ENCODE results near the gene MAZ. TPM values are rescaled to one million over a fixed set of nuclear protein-coding genes. Genes with fewer than 3 reads are reported as not detected.
"Not testable (repeated sequence)": the region's sequence is repeated elsewhere in the genome, so short reads cannot be mapped to it uniquely, and the experiment has no call there.

The MAZ gene
- total RNA-seq, 1 donor from 2014 or later: 146 TPM

DNA sequence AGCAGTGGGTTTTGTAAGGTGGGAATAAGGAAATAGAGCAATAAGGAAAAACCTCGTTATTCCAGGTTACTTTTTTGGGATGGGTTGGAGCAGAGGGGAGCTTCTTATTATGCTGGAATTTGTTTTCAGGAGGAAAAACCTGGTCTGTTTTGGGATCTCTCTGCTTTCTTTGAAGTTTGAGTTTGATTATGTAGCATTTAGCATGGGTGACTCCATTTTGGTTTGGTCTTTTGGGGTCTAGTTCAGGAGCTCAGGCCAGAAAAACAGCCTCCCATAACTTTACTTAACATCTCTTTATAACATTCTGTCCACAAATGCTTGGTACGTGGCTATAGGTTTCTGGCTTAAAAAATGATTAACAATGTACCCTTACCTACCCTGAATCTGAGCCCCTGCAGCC is 36.8 kb upstream of the MAZ start:
- H3K27me3 ChIP-seq: no peaks in the 10 kb centered on the region
- no peak overlapping the region for H3K4me3 ChIP-seq
- H3K4me1 ChIP-seq: no peaks in the 10 kb centered on the region
- no peaks in the 10 kb centered on the region for H3K36me3 ChIP-seq
- DNase-seq (ENCODE audit: low spot score in 2 of 2): no peak
- TF ChIP-seq, protein P1, sequence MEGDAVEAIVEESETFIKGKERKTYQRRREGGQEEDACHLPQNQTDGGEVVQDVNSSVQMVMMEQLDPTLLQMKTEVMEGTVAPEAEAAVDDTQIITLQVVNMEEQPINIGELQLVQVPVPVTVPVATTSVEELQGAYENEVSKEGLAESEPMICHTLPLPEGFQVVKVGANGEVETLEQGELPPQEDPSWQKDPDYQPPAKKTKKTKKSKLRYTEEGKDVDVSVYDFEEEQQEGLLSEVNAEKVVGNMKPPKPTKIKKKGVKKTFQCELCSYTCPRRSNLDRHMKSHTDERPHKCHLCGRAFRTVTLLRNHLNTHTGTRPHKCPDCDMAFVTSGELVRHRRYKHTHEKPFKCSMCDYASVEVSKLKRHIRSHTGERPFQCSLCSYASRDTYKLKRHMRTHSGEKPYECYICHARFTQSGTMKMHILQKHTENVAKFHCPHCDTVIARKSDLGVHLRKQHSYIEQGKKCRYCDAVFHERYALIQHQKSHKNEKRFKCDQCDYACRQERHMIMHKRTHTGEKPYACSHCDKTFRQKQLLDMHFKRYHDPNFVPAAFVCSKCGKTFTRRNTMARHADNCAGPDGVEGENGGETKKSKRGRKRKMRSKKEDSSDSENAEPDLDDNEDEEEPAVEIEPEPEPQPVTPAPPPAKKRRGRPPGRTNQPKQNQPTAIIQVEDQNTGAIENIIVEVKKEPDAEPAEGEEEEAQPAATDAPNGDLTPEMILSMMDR (IDR thresholded peaks at IDR 0.05): no peak
- intact Hi-C loops (cut with DNase I): no loop called here
- H3K27ac ChIP-seq: no peak overlapping the region
- no peaks in the 10 kb centered on the region for H3K9me3 ChIP-seq

DNA sequence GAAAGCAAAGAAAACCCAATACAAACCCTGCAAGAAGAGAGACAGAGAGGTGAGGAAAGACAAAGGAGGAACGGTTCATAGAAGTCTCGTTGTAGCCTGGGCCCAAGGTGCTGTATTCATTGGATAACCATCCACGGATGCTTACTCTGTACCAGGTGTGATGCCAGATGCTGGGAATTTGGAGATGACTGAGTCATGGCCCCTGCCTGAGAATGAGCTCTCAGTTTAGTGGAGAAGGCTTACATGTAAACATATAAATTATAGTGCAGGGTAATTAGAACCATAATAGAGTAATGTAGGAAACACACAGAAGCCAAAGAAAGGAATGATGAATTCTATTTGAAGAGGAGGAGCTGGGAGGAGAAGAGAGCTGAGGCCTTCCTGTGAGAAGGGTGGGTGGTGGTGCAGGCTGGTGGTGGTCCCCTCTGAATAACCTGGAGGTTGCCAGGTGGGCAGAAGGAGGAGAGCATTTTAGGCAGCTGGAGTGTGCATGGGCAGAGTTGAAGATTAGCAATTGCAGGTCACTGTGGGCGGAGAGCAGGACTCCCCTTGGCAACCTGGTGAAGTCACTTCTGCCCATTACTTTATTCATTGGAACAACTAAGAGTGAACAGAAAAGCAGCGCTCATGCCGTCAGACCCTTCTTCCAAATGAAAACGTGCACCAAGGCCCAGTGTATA is 35.9 kb upstream of the MAZ start:
- H3K27me3 ChIP-seq: no peaks in the 10 kb centered on the region
- H3K9me3 ChIP-seq: no peaks in the 10 kb centered on the region
- no peaks in the 10 kb centered on the region for H3K36me3 ChIP-seq
- no peak overlapping the region for H3K4me3 ChIP-seq
- DNase-seq (ENCODE audit: low spot score in 2 of 2): no peak
- no peak overlapping the region for H3K27ac ChIP-seq
- TF ChIP-seq, protein P1 (IDR thresholded peaks at IDR 0.05): no peak
- H3K4me1 ChIP-seq: no peaks in the 10 kb centered on the region
- intact Hi-C loops (cut with DNase I): no loop called here

DNA sequence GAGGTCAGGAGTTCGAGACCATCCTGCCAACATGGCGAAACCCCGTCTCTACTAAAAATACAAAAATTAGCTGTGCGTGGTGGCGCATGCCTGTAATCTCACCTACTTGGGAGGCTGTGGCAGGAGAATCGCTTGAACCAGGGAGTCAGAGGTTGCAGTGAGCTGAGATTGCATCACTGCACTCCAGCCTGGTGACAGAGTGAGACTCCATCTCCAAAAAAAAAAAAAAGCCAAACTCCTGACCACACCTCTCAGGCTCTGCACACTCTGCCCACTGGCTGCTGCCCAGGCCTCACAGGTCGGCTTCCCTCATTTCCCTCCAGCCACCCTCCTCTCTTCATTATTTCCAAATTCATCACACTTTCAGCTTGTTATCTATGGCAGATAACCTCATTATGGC is 34.0 kb upstream of the MAZ start:
- intact Hi-C loops (cut with DNase I); H3K9me3 ChIP-seq: not testable (repeated sequence)

DNA sequence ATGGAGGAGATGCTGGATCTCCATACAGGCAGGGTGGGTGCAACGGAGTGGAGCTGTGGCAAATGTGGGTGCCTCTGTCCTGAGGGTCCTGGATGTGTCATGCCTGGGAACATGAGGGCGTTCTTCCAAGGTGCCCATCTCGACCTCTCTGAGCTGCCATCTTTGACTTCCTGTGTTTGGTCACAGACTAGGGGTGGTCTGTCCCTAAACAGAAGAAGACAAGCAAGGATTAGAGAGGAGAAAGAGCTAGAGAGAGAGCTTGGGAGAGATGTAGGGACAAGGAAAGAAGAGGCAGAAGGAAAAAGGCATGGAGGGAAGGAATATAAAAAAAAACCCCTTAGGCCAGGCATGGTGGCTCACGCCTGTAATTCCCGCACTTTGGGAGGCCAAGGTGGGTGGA is 31.6 kb upstream of the MAZ start:
- TF ChIP-seq, protein P1 (IDR thresholded peaks at IDR 0.05): no peak
- intact Hi-C loops (cut with DNase I): no loop called here
- no peaks in the 10 kb centered on the region for H3K4me1 ChIP-seq
- H3K4me3 ChIP-seq: no peak overlapping the region
- H3K36me3 ChIP-seq: no peaks in the 10 kb centered on the region
- no peaks in the 10 kb centered on the region for H3K27me3 ChIP-seq
- H3K27ac ChIP-seq: no peak overlapping the region
- H3K9me3 ChIP-seq: no peaks in the 10 kb centered on the region
- DNase-seq (ENCODE audit: low spot score in 2 of 2): no peak

More for the DNA sequence above, 34.0 kb upstream of the MAZ start:
- H3K36me3 ChIP-seq; DNase-seq (ENCODE audit: low spot score in 2 of 2); H3K4me1 ChIP-seq; H3K27ac ChIP-seq; H3K27me3 ChIP-seq; H3K4me3 ChIP-seq: not testable (repeated sequence)

DNA sequence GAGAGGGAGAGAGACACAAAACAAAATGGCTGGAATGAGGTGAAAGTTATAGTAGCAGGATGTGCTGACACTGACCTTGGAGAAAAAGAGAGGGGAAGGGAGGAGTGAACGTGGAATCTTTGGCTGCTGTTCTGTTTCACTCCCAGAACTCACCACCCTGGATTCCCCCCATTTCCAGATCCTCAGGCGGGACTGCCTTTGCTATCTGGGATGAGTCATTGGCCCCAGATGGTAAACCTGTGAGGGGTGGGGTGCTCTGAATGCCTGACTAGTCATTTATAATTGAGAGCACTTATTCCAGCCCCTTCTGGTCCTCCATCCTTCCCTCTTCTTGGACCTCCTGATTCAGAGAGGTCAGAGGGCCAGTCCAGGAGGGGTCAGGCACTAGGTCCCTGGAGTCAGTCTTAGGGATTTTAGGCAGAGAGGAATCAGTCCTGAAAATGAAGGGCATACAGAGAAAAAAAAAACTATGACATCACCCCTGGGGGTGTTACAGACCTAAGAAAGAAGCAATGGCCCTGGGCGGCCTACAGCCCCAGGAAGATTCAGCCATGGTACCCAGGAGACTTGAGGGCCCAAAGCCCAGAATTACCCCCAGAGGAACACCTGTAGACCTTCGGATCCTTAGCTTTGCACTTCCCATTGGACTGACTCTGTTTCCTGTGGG is 30.5 kb upstream of the MAZ start:
- Histone ChIP-seq H3K36me3 (no peaks in the 10 kb centered on the region), H3K9me3 (no peaks in the 10 kb centered on the region), H3K4me1 (no peaks in the 10 kb centered on the region), H3K4me3 (no peak overlapping the region), H3K27ac (no peak overlapping the region), H3K27me3 (no peaks in the 10 kb centered on the region)
- DNase-seq (ENCODE audit: low spot score in 2 of 2): no peak
- TF ChIP-seq, protein P1 (IDR thresholded peaks at IDR 0.05): no peak
- intact Hi-C loops (cut with DNase I): no loop called here

DNA sequence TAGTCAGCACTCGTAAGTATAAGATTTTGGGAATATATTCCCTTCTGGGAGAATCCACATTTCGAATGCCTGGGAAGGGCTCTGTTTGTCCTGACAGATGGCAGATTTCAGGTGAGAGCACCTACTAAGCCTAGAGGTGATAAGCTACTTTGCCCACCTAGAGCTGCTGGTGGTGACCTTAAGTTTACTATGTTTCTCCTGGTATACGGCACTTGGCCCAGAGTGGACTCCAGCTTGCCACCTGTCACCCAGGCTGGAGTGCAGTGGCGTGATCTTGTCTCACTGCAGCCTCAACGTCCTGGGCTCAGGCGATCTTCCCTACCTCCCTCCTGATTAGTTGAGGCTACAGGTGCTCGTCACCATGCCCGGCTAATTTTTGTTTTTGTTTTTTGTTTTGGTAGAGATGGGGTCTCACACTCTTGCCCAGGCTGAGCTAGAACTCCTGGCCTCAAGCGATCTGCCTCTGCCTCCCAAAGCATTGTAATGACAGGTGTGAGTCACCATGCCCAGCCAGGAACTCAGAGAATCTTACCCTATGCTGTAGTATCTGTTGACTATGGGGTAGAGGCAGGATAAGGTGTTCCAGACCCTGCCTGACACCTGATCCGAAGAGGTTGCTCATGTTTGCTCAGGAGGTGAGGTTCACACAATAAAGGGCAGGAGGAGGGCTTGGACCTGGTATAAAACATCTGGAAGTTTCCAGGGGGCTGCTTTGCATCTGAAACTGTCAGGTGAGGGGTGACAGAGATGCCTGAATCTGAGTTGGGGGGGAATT is 28.6 kb upstream of the MAZ start, which contains the start of gene ZG16:
TSS of gene ZG16 (plus strand) at position 681 of the 775 bp plus-strand sequence. CDS start 1,011 bp downstream, outside the sequence.
- intact Hi-C loops (cut with DNase I): no loop called here

More for the DNA sequence above, 28.6 kb upstream of the MAZ start, which contains the start of gene ZG16:
- Histone ChIP-seq H3K4me3 (no peak within 1 kb of the TSS), H3K36me3 (no peaks in the 10 kb centered on the region), H3K27me3 (no peaks in the 10 kb centered on the region), H3K27ac (no peak within 1 kb of the TSS), H3K4me1 (no peaks in the 10 kb centered on the region), H3K9me3 (no peaks in the 10 kb centered on the region)
- TF ChIP-seq, protein P1 (IDR thresholded peaks at IDR 0.05): no peak
- DNase-seq (ENCODE audit: low spot score in 2 of 2): no peak

Data from ascending aorta (tissue), 2 donors.